Progenitor cell of endocrine pancreas (in vitro differentiated cells): Measurements from ENCODE around the gene POU6F2. TPM values are rescaled to one million over a fixed set of nuclear protein-coding genes. Genes with fewer than 3 reads are reported as not detected.
"Not testable (repeated sequence)": the region's sequence is repeated elsewhere in the genome, so short reads cannot be mapped to it uniquely, and the experiment has no call there.

Experiments
- DNase-seq: peaks from one replicate; pipeline ENCODE4 v3.0.0; 2021; ENCODE audit warnings: low spot score; ENCODE audit not compliant: unreplicated experiment
- H3K27ac Mint-ChIP-seq: 2 replicates; pipeline ENCODE4 v1.8.0; 2021; ENCODE audit warnings: mild to moderate bottlenecking, moderate library complexity, mixed read lengths
- H3K27me3 Mint-ChIP-seq: 2 replicates; pipeline ENCODE4 v1.8.0; 2021; ENCODE audit warnings: mixed read lengths
- H3K36me3 Mint-ChIP-seq: 2 replicates; pipeline ENCODE4 v1.8.0; 2022; ENCODE audit warnings: mixed read lengths; ENCODE audit not compliant: insufficient read depth
- H3K4me1 Mint-ChIP-seq: 2 replicates; pipeline ENCODE4 v1.8.0; 2021; ENCODE audit warnings: low read depth, mixed read lengths
- H3K4me3 Mint-ChIP-seq: 2 replicates; pipeline ENCODE4 v1.8.0; 2021; ENCODE audit warnings: low read depth, mild to moderate bottlenecking, moderate library complexity, mixed read lengths
- H3K9me3 Mint-ChIP-seq: 2 replicates; pipeline ENCODE4 v1.8.0; 2021; ENCODE audit warnings: low read depth, mixed read lengths
- CTCF ChIP-seq: fragments of 200-600 bp; sonication (generic); IDR thresholded peaks from one replicate; pipeline ENCODE4 v1.5.0; 2021; ENCODE audit warnings: antibody characterized with exemption, mild to moderate bottlenecking; ENCODE audit not compliant: unreplicated experiment
- total RNA-seq: library from RNA; stranded (reverse); gene quantifications from 2 replicates; pipeline ENCODE4 v1.2.1, GENCODE V29; 2021

The POU6F2 gene
- total RNA-seq, 1 donor from 2014 or later, result 5.6 TPM

DNA sequence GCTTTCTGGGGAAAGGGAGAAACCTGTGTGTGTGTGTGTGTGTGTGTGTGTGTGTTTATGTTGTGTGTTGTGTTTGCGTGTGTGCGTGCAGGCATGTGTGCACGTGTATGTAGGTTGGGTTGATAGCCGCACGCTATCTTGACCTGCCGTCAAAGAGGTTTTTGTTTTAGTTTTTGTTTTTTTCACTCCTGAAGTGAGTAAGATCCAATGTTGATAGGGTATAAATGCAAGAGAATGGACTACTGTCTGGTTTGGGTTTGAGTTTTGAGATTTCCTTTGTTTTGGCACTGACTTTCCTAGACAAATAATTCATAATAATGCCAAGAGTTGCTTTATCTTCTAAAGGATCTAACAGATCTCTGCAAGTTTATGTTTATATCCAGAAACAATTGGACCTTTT is 27.8 kb downstream of the POU6F2 start:
- peaks cover 11% of the 10 kb centered on the region for H3K4me1 Mint-ChIP-seq
- peak overlapping the region; percentile 31 for H3K4me3 Mint-ChIP-seq
- TF ChIP-seq CTCF, result no peak
- H3K36me3 Mint-ChIP-seq, result peaks cover 2% of the 10 kb centered on the region
- no peak for DNase-seq
- no peaks in the 10 kb centered on the region for H3K9me3 Mint-ChIP-seq
- no peaks in the 10 kb centered on the region for H3K27me3 Mint-ChIP-seq
- peak overlapping the region; percentile 71 for H3K27ac Mint-ChIP-seq

DNA sequence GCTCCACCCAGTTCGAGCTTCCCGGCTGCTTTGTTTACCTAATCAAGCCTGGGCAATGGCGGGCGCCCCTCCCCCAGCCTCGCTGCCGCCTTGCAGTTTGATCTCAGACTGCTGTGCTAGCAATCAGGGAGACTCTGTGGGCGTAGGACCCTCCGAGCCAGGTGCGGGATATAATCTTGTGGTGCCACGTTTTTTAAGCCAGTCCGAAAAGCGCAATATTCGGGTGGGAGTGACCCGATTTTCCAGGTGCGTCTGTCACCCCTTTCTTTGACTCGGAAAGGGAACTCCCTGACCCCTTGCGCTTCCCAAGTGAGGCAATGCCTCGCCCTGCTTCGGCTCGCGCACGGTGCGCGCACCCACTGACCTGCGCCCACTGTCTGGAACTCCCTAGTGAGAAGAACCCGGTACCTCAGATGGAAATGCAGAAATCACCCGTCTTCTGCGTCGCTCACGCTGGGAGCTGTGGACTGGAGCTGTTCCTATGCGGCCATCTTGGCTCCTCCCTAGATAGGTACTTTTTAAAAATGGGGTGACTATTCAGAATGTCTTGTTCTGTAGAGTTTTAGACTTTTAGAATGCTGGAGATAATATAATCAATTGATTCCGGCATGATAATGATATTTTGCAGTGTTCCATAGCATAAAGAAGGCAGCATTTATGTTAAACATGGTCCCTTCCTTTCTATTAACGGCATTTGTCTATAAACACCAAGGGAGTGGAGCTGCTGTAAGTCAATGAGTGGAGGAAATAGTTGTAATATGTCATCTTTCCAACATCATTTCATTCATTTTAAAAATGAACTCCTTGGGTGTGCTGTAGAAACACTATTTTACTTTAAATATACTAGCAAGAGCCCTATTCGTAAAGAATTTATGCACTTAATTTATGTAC is 35.6 kb downstream of the POU6F2 start:
- H3K27me3 Mint-ChIP-seq, H3K36me3 Mint-ChIP-seq, DNase-seq, H3K9me3 Mint-ChIP-seq, H3K4me1 Mint-ChIP-seq: not testable (repeated sequence)
- peak overlapping the region; percentile 99 for H3K27ac Mint-ChIP-seq
- H3K4me3 Mint-ChIP-seq, result peak overlapping the region; percentile 83

- no peak overlapping the region for H3K27ac Mint-ChIP-seq
- DNase-seq, result no peak
- no peak for TF ChIP-seq CTCF
- peaks cover 4% of the 10 kb centered on the region for H3K36me3 Mint-ChIP-seq
- peaks cover 9% of the 10 kb centered on the region for H3K9me3 Mint-ChIP-seq
- no peaks in the 10 kb centered on the region for H3K27me3 Mint-ChIP-seq
- peaks cover 9% of the 10 kb centered on the region for H3K4me1 Mint-ChIP-seq
- no peak overlapping the region for H3K4me3 Mint-ChIP-seq
Measured at GRCh38 chr7:39016609-39017008, 38.9 kb downstream of the POU6F2 start.

DNA sequence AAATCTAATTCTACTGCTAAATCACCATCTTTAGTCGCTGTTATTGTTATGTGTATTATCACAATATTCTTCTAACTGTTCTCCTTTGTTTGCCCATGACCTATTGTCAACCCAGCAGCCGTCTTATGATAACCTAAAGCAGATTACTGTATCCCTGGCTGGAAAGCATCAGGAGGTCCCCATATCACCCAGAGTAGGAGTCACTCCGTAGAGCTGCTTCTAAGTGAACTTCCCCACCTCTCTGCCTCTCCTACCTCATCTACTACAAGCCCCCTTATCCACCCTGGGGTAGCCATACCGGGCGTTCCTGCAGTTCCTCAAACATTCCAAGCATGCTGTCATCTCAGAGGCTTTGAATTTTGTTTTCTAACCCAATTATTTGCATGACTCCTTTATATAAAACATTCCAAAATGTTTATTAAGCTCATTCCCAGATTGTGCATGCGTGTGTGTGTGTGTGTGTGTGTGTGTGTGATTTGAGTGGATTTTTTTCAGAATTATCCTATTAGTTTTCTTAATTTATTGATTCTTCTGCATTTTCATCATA is 39.7 kb downstream of the POU6F2 start:
- Mint-ChIP-seq H3K4me1 (peaks cover 9% of the 10 kb centered on the region), H3K36me3 (peaks cover 4% of the 10 kb centered on the region), H3K4me3 (no peak overlapping the region), H3K9me3 (peaks cover 9% of the 10 kb centered on the region), H3K27me3 (no peaks in the 10 kb centered on the region), H3K27ac (no peak overlapping the region)
- TF ChIP-seq CTCF, result no peak
- no peak for DNase-seq

DNA sequence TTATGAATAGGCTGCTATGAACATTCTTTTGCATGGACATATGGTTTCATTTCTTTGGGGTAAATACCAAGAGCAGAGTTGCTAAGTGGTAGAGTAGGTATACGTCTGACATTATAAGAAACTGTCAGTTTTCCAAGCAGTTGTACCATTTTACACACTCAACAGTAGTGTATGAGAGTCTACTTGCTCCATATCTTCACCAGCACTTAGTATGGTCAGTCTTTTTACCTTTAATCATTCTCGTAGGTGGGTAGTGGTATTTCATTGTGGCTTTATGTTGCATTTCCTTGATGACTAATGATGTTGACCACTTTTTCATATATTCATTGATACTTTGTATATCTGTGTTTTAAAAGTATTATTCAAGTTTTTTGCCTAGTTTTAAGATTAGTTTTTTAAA is 45.1 kb downstream of the POU6F2 start:
- no peak overlapping the region for H3K27ac Mint-ChIP-seq
- H3K36me3 Mint-ChIP-seq, result peaks cover 4% of the 10 kb centered on the region
- H3K9me3 Mint-ChIP-seq, result peaks cover 5% of the 10 kb centered on the region
- no peaks in the 10 kb centered on the region for H3K4me1 Mint-ChIP-seq
- no peaks in the 10 kb centered on the region for H3K27me3 Mint-ChIP-seq
- no peak for DNase-seq
- no peak overlapping the region for H3K4me3 Mint-ChIP-seq
- no peak for TF ChIP-seq CTCF
